Measurements from ENCODE around the gene TEX14. TPM values are rescaled to one million over a fixed set of nuclear protein-coding genes. Genes with fewer than 3 reads are reported as not detected.

TEX14 gene
- total RNA-seq, 1 donor from 2014 or later, result 0.05 TPM

DNA sequence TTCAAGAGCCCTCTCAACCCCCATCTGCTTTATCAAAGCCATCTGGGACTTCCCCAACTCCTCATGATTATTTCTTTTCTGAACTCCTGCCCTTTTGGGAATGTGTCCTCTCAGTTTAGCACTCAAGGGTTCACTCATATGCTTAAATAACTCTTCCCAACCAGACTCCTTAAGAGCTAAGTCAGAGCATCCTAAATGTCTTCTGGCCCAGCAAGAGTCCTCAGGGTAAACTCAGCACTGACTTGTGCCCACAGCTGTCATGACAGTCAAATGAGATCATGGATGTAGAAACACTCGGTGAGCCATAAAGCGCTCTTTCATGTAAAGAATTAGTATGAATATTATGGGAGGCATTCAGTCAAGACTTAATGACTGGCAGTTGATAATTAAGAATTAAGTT lies 85.9 kb downstream of the TEX14 start:
- Mint-ChIP-seq H3K9me3 (ENCODE audit: low read depth) (no peaks in the 10 kb centered on the region), H3K27ac (ENCODE audit: unreplicated experiment) (no peak overlapping the region), H3K4me3 (ENCODE audit: unreplicated experiment) (no peak overlapping the region), H3K27me3 (ENCODE audit: low read depth) (peaks cover 2% of the 10 kb centered on the region), H3K4me1 (ENCODE audit: low read depth) (no peaks in the 10 kb centered on the region), H3K36me3 (ENCODE audit: low read depth) (no peaks in the 10 kb centered on the region)
- TF ChIP-seq, protein P1, sequence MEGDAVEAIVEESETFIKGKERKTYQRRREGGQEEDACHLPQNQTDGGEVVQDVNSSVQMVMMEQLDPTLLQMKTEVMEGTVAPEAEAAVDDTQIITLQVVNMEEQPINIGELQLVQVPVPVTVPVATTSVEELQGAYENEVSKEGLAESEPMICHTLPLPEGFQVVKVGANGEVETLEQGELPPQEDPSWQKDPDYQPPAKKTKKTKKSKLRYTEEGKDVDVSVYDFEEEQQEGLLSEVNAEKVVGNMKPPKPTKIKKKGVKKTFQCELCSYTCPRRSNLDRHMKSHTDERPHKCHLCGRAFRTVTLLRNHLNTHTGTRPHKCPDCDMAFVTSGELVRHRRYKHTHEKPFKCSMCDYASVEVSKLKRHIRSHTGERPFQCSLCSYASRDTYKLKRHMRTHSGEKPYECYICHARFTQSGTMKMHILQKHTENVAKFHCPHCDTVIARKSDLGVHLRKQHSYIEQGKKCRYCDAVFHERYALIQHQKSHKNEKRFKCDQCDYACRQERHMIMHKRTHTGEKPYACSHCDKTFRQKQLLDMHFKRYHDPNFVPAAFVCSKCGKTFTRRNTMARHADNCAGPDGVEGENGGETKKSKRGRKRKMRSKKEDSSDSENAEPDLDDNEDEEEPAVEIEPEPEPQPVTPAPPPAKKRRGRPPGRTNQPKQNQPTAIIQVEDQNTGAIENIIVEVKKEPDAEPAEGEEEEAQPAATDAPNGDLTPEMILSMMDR (IDR thresholded peaks at IDR 0.05), result no peak
- DNase-seq (ENCODE audit: low spot score), result no peak

DNA sequence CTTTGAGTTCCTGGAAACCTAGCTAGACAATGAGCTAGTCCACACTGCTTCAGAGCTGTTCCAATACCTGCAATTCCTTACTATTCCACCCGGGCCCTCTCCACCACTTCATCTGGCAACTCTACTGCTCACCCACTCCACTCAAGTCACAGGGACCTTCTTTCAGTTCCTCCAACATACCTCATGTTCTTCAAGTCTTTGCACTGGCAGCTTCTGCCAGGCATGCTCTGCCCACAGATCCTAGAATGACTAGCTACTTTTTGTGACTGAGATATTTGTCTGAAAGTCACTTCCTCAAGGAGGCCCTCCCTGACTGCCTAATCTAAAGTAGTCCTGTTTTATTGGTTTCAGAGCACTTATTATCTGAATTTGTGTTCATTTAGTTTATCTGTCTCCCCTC lies 86.4 kb downstream of the TEX14 start:
- H3K9me3 Mint-ChIP-seq (ENCODE audit: low read depth), result no peaks in the 10 kb centered on the region
- peaks cover 2% of the 10 kb centered on the region for H3K27me3 Mint-ChIP-seq (ENCODE audit: low read depth)

DNA sequence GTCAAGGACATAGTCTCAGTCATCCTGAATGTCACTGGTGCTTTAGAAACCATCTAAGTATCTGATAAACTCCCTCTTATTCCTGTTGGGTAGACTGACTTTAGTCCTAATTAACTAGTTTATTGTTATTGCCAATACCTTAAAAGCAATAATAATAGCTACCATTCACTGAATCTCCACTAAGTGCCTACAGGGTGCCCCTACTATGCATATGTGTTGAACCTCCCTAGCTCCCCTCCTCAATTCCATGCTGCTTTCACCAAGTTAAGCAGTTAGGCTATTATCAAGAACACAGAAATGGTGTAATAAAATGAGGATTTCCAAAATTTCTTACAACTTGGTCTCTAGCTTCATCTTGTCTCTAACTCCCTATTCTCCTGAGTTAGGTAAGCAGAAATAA lies 89.9 kb downstream of the TEX14 start:
- Mint-ChIP-seq H3K4me3 (ENCODE audit: unreplicated experiment) (no peak overlapping the region), H3K9me3 (ENCODE audit: low read depth) (no peaks in the 10 kb centered on the region), H3K27ac (ENCODE audit: unreplicated experiment) (no peak overlapping the region), H3K4me1 (ENCODE audit: low read depth) (no peaks in the 10 kb centered on the region), H3K36me3 (ENCODE audit: low read depth) (no peaks in the 10 kb centered on the region), H3K27me3 (ENCODE audit: low read depth) (peaks cover 6% of the 10 kb centered on the region)
- TF ChIP-seq, protein P1 (IDR thresholded peaks at IDR 0.05), result no peak
- no peak for DNase-seq (ENCODE audit: low spot score)

More for the DNA sequence above, 86.4 kb downstream of the TEX14 start:
- Mint-ChIP-seq H3K4me1 (ENCODE audit: low read depth) (no peaks in the 10 kb centered on the region), H3K4me3 (ENCODE audit: unreplicated experiment) (no peak overlapping the region), H3K36me3 (ENCODE audit: low read depth) (no peaks in the 10 kb centered on the region), H3K27ac (ENCODE audit: unreplicated experiment) (no peak overlapping the region)
- DNase-seq (ENCODE audit: low spot score), result peak; percentile 5
- TF ChIP-seq, protein P1 (IDR thresholded peaks at IDR 0.05), result no peak

DNA sequence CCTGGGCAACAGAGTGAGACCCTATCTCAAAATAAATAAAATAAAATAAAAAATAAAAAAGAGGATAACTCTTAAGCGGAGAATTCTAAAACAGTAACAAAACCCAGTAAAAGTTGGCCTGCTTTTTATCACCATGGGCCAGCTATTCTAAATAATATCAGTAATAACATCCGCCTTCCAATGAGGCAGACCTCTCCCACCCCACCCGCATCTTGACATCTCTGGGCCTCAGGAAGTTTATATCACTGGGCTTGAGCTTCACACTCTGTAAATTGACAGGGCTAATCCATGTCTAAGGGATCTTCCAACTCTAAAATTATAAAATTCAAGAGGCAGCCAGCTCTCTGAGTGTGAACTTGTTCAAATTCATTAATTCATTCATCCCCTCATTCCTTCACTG lies 94.5 kb downstream of the TEX14 start:
- Mint-ChIP-seq H3K4me3 (ENCODE audit: unreplicated experiment) (no peak overlapping the region), H3K27ac (ENCODE audit: unreplicated experiment) (no peak overlapping the region), H3K9me3 (ENCODE audit: low read depth) (no peaks in the 10 kb centered on the region), H3K27me3 (ENCODE audit: low read depth) (peaks cover 4% of the 10 kb centered on the region), H3K36me3 (ENCODE audit: low read depth) (no peaks in the 10 kb centered on the region), H3K4me1 (ENCODE audit: low read depth) (no peaks in the 10 kb centered on the region)
- TF ChIP-seq, protein P1 (IDR thresholded peaks at IDR 0.05), result no peak
- DNase-seq (ENCODE audit: low spot score), result no peak

DNA sequence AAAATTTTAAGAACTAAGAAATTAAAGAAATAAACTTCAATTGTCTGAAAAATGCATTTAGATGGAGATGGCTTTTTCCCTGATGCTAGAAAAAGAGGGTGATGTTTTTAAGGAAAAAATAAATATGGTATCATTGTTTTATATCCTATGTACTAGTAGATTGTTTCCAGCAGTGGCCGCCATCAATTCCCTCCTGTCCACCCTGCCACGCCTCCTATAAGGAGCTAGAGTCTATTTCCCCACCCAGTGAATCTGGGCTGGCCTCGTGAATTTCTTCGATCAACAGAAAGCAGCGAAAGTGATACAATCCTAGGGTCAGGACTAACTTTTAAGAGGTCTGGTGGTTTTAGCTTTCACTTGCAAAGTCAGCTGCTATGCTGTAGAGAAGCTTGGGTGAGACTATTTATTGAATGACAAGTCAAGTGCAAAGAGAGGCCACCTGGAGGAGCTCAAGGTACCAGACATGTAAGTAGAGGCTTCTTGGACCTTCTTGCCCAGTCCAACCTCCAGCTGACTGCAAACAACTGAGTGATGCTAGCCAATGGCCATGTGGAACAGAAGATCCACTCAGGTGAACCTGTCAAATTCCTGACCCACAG lies 96.6 kb downstream of the TEX14 start:
- H3K36me3 Mint-ChIP-seq (ENCODE audit: low read depth), result no peaks in the 10 kb centered on the region
- no peak overlapping the region for H3K4me3 Mint-ChIP-seq (ENCODE audit: unreplicated experiment)
- H3K27me3 Mint-ChIP-seq (ENCODE audit: low read depth), result peaks cover 4% of the 10 kb centered on the region
- no peaks in the 10 kb centered on the region for H3K4me1 Mint-ChIP-seq (ENCODE audit: low read depth)
- TF ChIP-seq, protein P1 (IDR thresholded peaks at IDR 0.05), result no peak
- no peak overlapping the region for H3K27ac Mint-ChIP-seq (ENCODE audit: unreplicated experiment)
- no peaks in the 10 kb centered on the region for H3K9me3 Mint-ChIP-seq (ENCODE audit: low read depth)
- no peak for DNase-seq (ENCODE audit: low spot score)
